ENCODE measurements around the gene UBE2I. TPM values are rescaled to one million over a fixed set of nuclear protein-coding genes. Genes with fewer than 3 reads are reported as not detected.

Gene UBE2I
- total RNA-seq, 1 experiment from 2014 or later = 290 TPM

DNA sequence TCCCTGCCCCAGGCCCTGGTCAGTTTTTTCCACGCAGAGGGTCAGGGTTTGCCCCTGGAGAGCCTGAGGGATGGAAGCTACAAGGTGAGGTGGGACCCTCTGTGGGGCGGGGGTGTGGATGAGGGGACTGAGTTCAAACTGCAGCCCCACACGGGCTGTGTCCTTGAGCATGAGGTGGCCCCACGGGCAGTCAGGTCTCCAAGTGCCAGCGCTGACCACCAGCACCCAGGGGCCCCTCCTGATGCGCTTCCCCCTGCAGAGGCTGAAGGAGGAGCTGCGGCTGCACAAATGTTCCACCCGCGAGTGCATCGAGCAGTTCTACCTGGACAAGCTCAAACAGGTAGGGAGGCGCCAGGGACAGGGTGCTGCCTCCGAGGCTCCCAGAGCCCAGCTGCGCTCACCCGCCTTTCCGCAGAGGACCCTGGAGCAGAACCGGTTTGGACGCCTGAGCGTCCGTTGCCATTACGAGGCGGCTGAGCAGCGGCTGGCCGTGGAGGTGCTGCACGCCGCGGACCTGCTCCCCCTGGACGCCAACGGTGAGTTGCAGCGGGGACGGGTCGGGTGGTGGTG lies 37.9 kb downstream of the UBE2I start:
- no peak overlapping the region for H4K5ac ChIP-seq (ENCODE audit: insufficient read length, low read depth, low read length)
- no peak overlapping the region for H3K27ac ChIP-seq (ENCODE audit: insufficient read length, low read depth, low read length)
- no peak overlapping the region for H2BK20ac ChIP-seq (ENCODE audit: low read depth, low read length, poor library complexity, severe bottlenecking)
- no peaks in the 10 kb centered on the region; the same call in 1 of the 2 replicates for H3K79me2 ChIP-seq (ENCODE audit: insufficient read depth, low read length)
- H2BK15ac ChIP-seq (ENCODE audit: low read depth, low read length) = no peak overlapping the region
- H2AFZ ChIP-seq (ENCODE audit: low read length) = no peak overlapping the region
- H2BK5ac ChIP-seq (ENCODE audit: insufficient read length, low read length) = no peak overlapping the region
- no peak overlapping the region for H3K4ac ChIP-seq (ENCODE audit: low read depth, low read length)
- no peaks in the 10 kb centered on the region for H3K9me3 ChIP-seq (ENCODE audit: control insufficient read depth, low read depth, low read length)
- H3K14ac ChIP-seq (ENCODE audit: insufficient read depth, low read length) = no peak overlapping the region
- Mint-ChIP-seq H3K27ac (no peak overlapping the region), H3K36me3 (ENCODE audit: insufficient read depth in 1 of 3, low read depth in 3 of 3) (peaks cover 3 to 18% (median 12%) of the 10 kb centered on the region in 3 experiments; a peak in 5 of 7 replicates), H3K4me3 (no peak overlapping the region), H3K27me3 (ENCODE audit: low read depth) (peaks cover 6% of the 10 kb centered on the region), H3K9me3 (no peaks in the 10 kb centered on the region; a peak in 1 of 5 replicates), H3K4me1 (peaks cover 6 to 10% of the 10 kb centered on the region in 2 experiments)
- no peak overlapping the region for H4K91ac ChIP-seq (ENCODE audit: insufficient read length, low read depth, low read length)
- no peak overlapping the region for H3K56ac ChIP-seq (ENCODE audit: insufficient read length, low read depth, low read length)
- TF ChIP-seq, protein P1, sequence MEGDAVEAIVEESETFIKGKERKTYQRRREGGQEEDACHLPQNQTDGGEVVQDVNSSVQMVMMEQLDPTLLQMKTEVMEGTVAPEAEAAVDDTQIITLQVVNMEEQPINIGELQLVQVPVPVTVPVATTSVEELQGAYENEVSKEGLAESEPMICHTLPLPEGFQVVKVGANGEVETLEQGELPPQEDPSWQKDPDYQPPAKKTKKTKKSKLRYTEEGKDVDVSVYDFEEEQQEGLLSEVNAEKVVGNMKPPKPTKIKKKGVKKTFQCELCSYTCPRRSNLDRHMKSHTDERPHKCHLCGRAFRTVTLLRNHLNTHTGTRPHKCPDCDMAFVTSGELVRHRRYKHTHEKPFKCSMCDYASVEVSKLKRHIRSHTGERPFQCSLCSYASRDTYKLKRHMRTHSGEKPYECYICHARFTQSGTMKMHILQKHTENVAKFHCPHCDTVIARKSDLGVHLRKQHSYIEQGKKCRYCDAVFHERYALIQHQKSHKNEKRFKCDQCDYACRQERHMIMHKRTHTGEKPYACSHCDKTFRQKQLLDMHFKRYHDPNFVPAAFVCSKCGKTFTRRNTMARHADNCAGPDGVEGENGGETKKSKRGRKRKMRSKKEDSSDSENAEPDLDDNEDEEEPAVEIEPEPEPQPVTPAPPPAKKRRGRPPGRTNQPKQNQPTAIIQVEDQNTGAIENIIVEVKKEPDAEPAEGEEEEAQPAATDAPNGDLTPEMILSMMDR (conservative IDR thresholded peaks at IDR 0.05) = no peak
- no peak overlapping the region for H3K4me2 ChIP-seq (ENCODE audit: insufficient read depth, insufficient read length, low read length)
- H2BK120ac ChIP-seq (ENCODE audit: low read depth, low read length, poor library complexity, severe bottlenecking) = no peak overlapping the region
- H3K9ac ChIP-seq (ENCODE audit: extremely low read depth, insufficient read length, low read length) = no peak overlapping the region
- no peak overlapping the region for H2BK12ac ChIP-seq (ENCODE audit: insufficient read length, low read depth, low read length)
- H3K23ac ChIP-seq (ENCODE audit: insufficient read length, low read depth, low read length) = no peak overlapping the region
- no peaks in the 10 kb centered on the region for H3K4me1 ChIP-seq (ENCODE audit: insufficient read depth, low read length)
- no peak overlapping the region for H4K8ac ChIP-seq (replicated peaks; ENCODE audit: insufficient read length, low read depth, low read length)
- H3K79me1 ChIP-seq (ENCODE audit: insufficient read depth, low read depth, low read length, poor library complexity, severe bottlenecking) = no peaks in the 10 kb centered on the region
- H3K23me2 ChIP-seq (ENCODE audit: insufficient read length, low read depth, low read length, poor library complexity, severe bottlenecking) = no peaks in the 10 kb centered on the region
- whole genome bisulfite sequencing (ENCODE audit: extremely low coverage, insufficient read length, low lambda C conversion rate) = no CpG with 5 or more reads among the region's 31 CpGs
- no peaks in the 10 kb centered on the region for H4K20me1 ChIP-seq (ENCODE audit: control insufficient read depth, insufficient read depth, insufficient read length)
- H3K18ac ChIP-seq (ENCODE audit: insufficient read length, low read depth, low read length) = no peak overlapping the region
- no peaks in the 10 kb centered on the region for H3K27me3 ChIP-seq (ENCODE audit: insufficient read depth, low read length)
- H2AK5ac ChIP-seq (ENCODE audit: insufficient read length, low read length) = no peak overlapping the region
- no peak for DNase-seq
- no peak overlapping the region for H3T11ph ChIP-seq (ENCODE audit: low read length)

Data from H9 (cell line).